ENCODE data around the gene TNFAIP1. TPM values are rescaled to one million over a fixed set of nuclear protein-coding genes. Genes with fewer than 3 reads are reported as not detected.

Gene TNFAIP1
- total RNA-seq, 2 donors from 2014 or later, result 28.1 to 47.6 TPM

GRCh38 chr17:28327031-28327607 is 8.4 kb upstream of the TNFAIP1 start:
- Histone ChIP-seq H3K4me3 (no peak overlapping the region), H3K4me1 (no peaks in the 10 kb centered on the region), H3K27me3 (no peaks in the 10 kb centered on the region), H3K27ac (no peak overlapping the region), H3K36me3 (peaks cover 46% of the 10 kb centered on the region), H3K9me3 (no peaks in the 10 kb centered on the region)
- DNase-seq (ENCODE audit: low spot score), result peak; percentile 18
- TF ChIP-seq CTCF (IDR thresholded peaks at IDR 0.05), result no peak

GRCh38 chr17:28327709-28328108 is 7.9 kb upstream of the TNFAIP1 start:
- Histone ChIP-seq H3K9me3 (no peaks in the 10 kb centered on the region), H3K36me3 (peaks cover 46% of the 10 kb centered on the region), H3K27ac (no peak overlapping the region), H3K4me1 (no peaks in the 10 kb centered on the region), H3K4me3 (no peak overlapping the region), H3K27me3 (no peaks in the 10 kb centered on the region)
- TF ChIP-seq CTCF (IDR thresholded peaks at IDR 0.05), result no peak
- no peak for DNase-seq (ENCODE audit: low spot score)

GRCh38 chr17:28328325-28328724 is 7.2 kb upstream of the TNFAIP1 start:
- Histone ChIP-seq H3K4me3 (no peak overlapping the region), H3K36me3 (peaks cover 46% of the 10 kb centered on the region), H3K27me3 (no peaks in the 10 kb centered on the region), H3K27ac (no peak overlapping the region), H3K9me3 (no peaks in the 10 kb centered on the region), H3K4me1 (peaks cover 0 to 3% of the 10 kb centered on the region in 2 donors)
- TF ChIP-seq CTCF (IDR thresholded peaks at IDR 0.05), result no peak
- DNase-seq (ENCODE audit: low spot score), result peak; percentile 38

GRCh38 chr17:28330671-28331070 is 4.9 kb upstream of the TNFAIP1 start:
- no peak for DNase-seq (ENCODE audit: low spot score)
- Histone ChIP-seq H3K4me1 (peaks cover 0 to 18% of the 10 kb centered on the region in 2 donors), H3K27ac (no peak overlapping the region), H3K4me3 (no peak overlapping the region), H3K36me3 (peaks cover 46% of the 10 kb centered on the region), H3K27me3 (no peaks in the 10 kb centered on the region), H3K9me3 (no peaks in the 10 kb centered on the region)
- TF ChIP-seq CTCF (IDR thresholded peaks at IDR 0.05), result no peak

- Histone ChIP-seq H3K4me3 (no peak overlapping the region), H3K36me3 (peaks cover 42% of the 10 kb centered on the region), H3K4me1 (peaks cover 0 to 29% of the 10 kb centered on the region in 2 donors), H3K27me3 (no peaks in the 10 kb centered on the region), H3K9me3 (no peaks in the 10 kb centered on the region), H3K27ac (no peak overlapping the region)
- no peak for TF ChIP-seq CTCF (IDR thresholded peaks at IDR 0.05)
- DNase-seq (ENCODE audit: low spot score), result no peak
Observed at GRCh38 chr17:28331891-28332420, 3.6 kb upstream of the TNFAIP1 start.
